Esophagus muscularis mucosa (tissue), 4 donors: ENCODE results near the gene MYO16. TPM values are rescaled to one million over a fixed set of nuclear protein-coding genes. Genes with fewer than 3 reads are reported as not detected.

Experiments used
- DNase-seq: peaks from one replicate; pipeline ENCODE4 v3.0.0-alpha.2; 2017; ENCODE audit errors: extremely low spot score
- H3K27ac ChIP-seq, 4 donors: fragments of 200-600 bp; sonication (generic); replicated peaks in 1 of 4; 1 replicate in 3 of 4; 2 replicates in 1 of 4; pipeline ENCODE4 v1.5.1; 2016 to 2019; ENCODE audit warnings: mild to moderate bottlenecking in 1 of 4
- H3K27me3 ChIP-seq, 4 donors: fragments of 200-600 bp; sonication (generic); one replicate each; pipeline versions ENCODE4 v1.5.1 to v1.6.0; 2016 to 2019
- H3K36me3 ChIP-seq, 4 donors: fragments of 200-600 bp; sonication (generic); one replicate each; pipeline ENCODE4 v1.5.1; 2016 to 2019
- H3K4me1 ChIP-seq, 4 donors: fragments of 200-600 bp; sonication (generic); one replicate each; pipeline ENCODE4 v1.5.1; 2016 to 2019
- H3K4me3 ChIP-seq, 4 donors: fragments of 200-600 bp; sonication (generic); 1 replicate in 2 of 4; 2 replicates in 2 of 4; pipeline ENCODE4 v1.5.1; 2016 to 2019; ENCODE audit warnings: mild to moderate bottlenecking in 4 of 4, moderate library complexity in 1 of 4
- H3K9me3 ChIP-seq, 4 donors: fragments of 200-600 bp; sonication (generic); 1 replicate in 3 of 4; 2 replicates in 1 of 4; pipeline ENCODE4 v1.5.1; 2016 to 2019
- EP300 ChIP-seq: sonication (generic); formaldehyde crosslinking; IDR thresholded peaks from one replicate; pipeline ENCODE4 v1.6.1; 2017; ENCODE audit warnings: antibody characterized with exemption
- POLR2A ChIP-seq: fragments of 450-650 bp; IDR thresholded peaks from one replicate; pipeline ENCODE4 v1.6.1; 2017; ENCODE audit warnings: antibody characterized with exemption, moderate library complexity, mild to moderate bottlenecking, low read depth
- POLR2AphosphoS5 ChIP-seq, 2 donors: sonication (generic); formaldehyde crosslinking; IDR thresholded peaks; one replicate each; pipeline ENCODE4 v1.6.1; 2017; ENCODE audit warnings: antibody characterized with exemption in 2 of 2
- WGBS: methylation state at CpG from one replicate; pipeline ENCODE4 v1.1.5; 2018; 5-methylcytosine and 5-hydroxymethylcytosine counted together
- intact Hi-C: fragments of 100-400 bp; cut with DNase I; formaldehyde crosslinking; loops from one replicate; pipeline ENCODE4 v1.15.1; 2023
- total RNA-seq, 4 donors: library from RNA; depleted of rRNA; stranded (reverse); fragments of >200 nt; gene quantifications; one replicate each; pipeline versions ENCODE4 v1.1.0 to v1.2.1, GENCODE V29; 2016
- TF ChIP-seq, protein P1 (sequence below), 3 experiments: fragments of 200-600 bp in 2 of 3; fragments of 450-650 bp in 1 of 3; sonication (generic) in 2 of 3; IDR thresholded peaks; one replicate each; pipeline ENCODE4 v1.5.1; 2017 to 2019; ENCODE audit warnings: antibody characterized with exemption in 3 of 3, mild to moderate bottlenecking in 2 of 3, moderate library complexity in 1 of 3

Gene MYO16
- total RNA-seq, 4 donors from 2014 or later: 1.2 to 3.7 (median 1.8) TPM

GRCh38 chr13:108597943-108598342 is 31.5 kb upstream of the MYO16 start:
- no peak for DNase-seq
- H3K4me1 ChIP-seq: no peaks in the 10 kb centered on the region
- no peak overlapping the region for H3K27ac ChIP-seq
- WGBS: 76% methylated on average over 5 of the region's 5 CpGs
- no peak overlapping the region for H3K4me3 ChIP-seq
- no peak for TF ChIP-seq POLR2A
- TF ChIP-seq, protein P1, sequence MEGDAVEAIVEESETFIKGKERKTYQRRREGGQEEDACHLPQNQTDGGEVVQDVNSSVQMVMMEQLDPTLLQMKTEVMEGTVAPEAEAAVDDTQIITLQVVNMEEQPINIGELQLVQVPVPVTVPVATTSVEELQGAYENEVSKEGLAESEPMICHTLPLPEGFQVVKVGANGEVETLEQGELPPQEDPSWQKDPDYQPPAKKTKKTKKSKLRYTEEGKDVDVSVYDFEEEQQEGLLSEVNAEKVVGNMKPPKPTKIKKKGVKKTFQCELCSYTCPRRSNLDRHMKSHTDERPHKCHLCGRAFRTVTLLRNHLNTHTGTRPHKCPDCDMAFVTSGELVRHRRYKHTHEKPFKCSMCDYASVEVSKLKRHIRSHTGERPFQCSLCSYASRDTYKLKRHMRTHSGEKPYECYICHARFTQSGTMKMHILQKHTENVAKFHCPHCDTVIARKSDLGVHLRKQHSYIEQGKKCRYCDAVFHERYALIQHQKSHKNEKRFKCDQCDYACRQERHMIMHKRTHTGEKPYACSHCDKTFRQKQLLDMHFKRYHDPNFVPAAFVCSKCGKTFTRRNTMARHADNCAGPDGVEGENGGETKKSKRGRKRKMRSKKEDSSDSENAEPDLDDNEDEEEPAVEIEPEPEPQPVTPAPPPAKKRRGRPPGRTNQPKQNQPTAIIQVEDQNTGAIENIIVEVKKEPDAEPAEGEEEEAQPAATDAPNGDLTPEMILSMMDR (IDR thresholded peaks at IDR 0.05): no peak
- no peak for TF ChIP-seq EP300
- TF ChIP-seq POLR2AphosphoS5 (IDR thresholded peaks at IDR 0.05): no peak
- peaks cover 0 to 7% (median 4%) of the 10 kb centered on the region in 4 donors for H3K9me3 ChIP-seq
- peaks cover 0 to 3% (median 0%) of the 10 kb centered on the region in 4 donors for H3K27me3 ChIP-seq
- no peaks in the 10 kb centered on the region for H3K36me3 ChIP-seq
- intact Hi-C loops: no loop called here

DNA sequence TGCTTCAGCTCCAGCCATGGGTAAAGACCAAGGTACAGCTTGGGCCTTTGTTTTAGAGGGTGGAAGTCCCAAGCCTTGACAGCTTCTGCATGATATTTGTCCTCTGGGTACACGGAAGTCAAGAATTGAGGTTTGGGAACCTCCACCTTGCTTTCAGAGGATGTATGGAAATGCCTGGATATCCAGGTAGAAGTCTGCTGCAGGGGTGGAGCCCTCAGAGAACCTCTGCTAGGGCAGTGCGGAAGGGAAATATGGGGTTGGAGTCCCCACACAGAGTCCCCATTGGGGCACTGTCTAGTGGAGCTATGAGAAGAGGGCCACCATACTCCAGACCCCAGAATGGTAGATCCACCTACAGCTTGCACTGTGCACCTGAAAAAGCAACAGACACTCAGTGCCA is 23.0 kb upstream of the MYO16 start:
- TF ChIP-seq, protein P1 (IDR thresholded peaks at IDR 0.05): no peak
- no peak for TF ChIP-seq POLR2AphosphoS5 (IDR thresholded peaks at IDR 0.05)
- no peak for TF ChIP-seq POLR2A
- TF ChIP-seq EP300: no peak
- Histone ChIP-seq H3K4me3 (no peak overlapping the region), H3K27me3 (no peaks in the 10 kb centered on the region), H3K4me1 (no peaks in the 10 kb centered on the region), H3K27ac (no peak overlapping the region), H3K9me3 (peaks cover 0 to 7% (median 3%) of the 10 kb centered on the region in 4 donors), H3K36me3 (no peaks in the 10 kb centered on the region)
- intact Hi-C loops: loop anchor here (5.0 kb wide), 1 partner anchor 291 kb away; no protein-coding TSS in a partner anchor
- no peak for DNase-seq
- 27% methylated on average over 1 of the region's 2 CpGs for WGBS

DNA sequence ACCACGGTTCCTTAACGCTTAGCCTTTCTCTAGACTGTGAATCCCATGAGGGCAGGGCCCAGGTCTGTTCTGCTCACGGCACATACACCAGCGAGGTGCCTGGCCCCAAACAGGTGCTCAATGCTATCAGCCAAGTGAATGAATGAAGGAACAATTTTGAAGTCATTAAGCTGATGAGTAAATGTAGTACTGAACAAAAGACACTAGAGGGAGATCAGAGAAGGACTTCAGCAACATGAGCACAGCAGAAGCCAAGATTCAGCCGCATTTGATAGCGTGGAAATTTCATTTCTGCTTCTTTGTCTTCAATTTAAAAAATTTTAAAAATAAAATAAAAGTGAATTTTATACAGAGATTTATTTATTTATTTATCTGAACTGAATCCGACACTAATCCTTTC is 20.1 kb upstream of the MYO16 start:
- DNase-seq: no peak
- WGBS: 77% methylated on average over 7 of the region's 7 CpGs
- intact Hi-C loops: loop anchor here (5.0 kb wide), 1 partner anchor 288 kb away; no protein-coding TSS in a partner anchor

DNA sequence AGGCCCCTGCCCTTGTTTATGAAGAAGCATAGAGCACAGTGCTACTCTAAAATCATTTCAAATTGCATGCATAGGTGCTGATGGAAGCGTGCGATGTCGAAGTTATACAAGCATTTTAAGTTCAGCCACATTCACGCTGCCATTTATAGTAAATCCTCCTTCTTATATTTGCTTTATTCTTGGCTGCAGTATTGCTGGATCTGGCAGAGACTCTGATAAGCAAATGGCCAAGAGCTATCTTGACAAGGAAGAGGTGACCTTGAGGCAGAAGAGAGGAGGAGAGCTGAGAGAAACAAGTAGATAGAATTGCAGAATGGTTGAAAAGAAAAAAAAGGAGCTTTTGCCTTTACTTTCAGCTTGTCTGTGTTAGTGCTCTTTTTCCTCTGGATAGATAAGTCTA is 18.9 kb upstream of the MYO16 start:
- intact Hi-C loops: no loop called here
- TF ChIP-seq, protein P1 (IDR thresholded peaks at IDR 0.05): no peak
- TF ChIP-seq POLR2AphosphoS5 (IDR thresholded peaks at IDR 0.05): no peak
- TF ChIP-seq POLR2A: no peak
- TF ChIP-seq EP300: no peak

More for the DNA sequence above, 20.1 kb upstream of the MYO16 start:
- H3K4me1 ChIP-seq: no peaks in the 10 kb centered on the region
- TF ChIP-seq, protein P1 (IDR thresholded peaks at IDR 0.05): peak; percentile 33 to 39 (median 33)
- no peak for TF ChIP-seq EP300
- TF ChIP-seq POLR2AphosphoS5 (IDR thresholded peaks at IDR 0.05): no peak
- H3K27ac ChIP-seq: no peak overlapping the region
- no peak overlapping the region for H3K4me3 ChIP-seq
- no peaks in the 10 kb centered on the region for H3K9me3 ChIP-seq
- H3K27me3 ChIP-seq: no peaks in the 10 kb centered on the region
- no peaks in the 10 kb centered on the region for H3K36me3 ChIP-seq

GRCh38 chr13:108615241-108615640 is 14.2 kb upstream of the MYO16 start:
- Histone ChIP-seq H3K4me1 (no peaks in the 10 kb centered on the region), H3K36me3 (no peaks in the 10 kb centered on the region), H3K4me3 (no peak overlapping the region), H3K9me3 (no peaks in the 10 kb centered on the region), H3K27ac (no peak overlapping the region), H3K27me3 (no peaks in the 10 kb centered on the region)
- intact Hi-C loops: no loop called here
- WGBS: 90% methylated on average over 3 of the region's 3 CpGs
- DNase-seq: no peak
- TF ChIP-seq POLR2A (no peak), POLR2AphosphoS5 (IDR thresholded peaks at IDR 0.05) (no peak), EP300 (no peak)
- TF ChIP-seq, protein P1 (IDR thresholded peaks at IDR 0.05): no peak

More for the DNA sequence above, 18.9 kb upstream of the MYO16 start:
- Histone ChIP-seq H3K4me3 (no peak overlapping the region), H3K27me3 (no peaks in the 10 kb centered on the region), H3K36me3 (no peaks in the 10 kb centered on the region), H3K27ac (no peak overlapping the region), H3K4me1 (no peaks in the 10 kb centered on the region), H3K9me3 (no peaks in the 10 kb centered on the region)
- 64% methylated on average over 4 of the region's 4 CpGs for WGBS
- DNase-seq: no peak
